Cardiac fibroblast (primary cell): ENCODE measurements around the gene CACNA1H.

ENCODE experiments used
- DNase-seq, 2 donors: peaks; one replicate each; pipeline versions ENCODE4 v3.0.0 to v3.0.0-alpha.2; 2010; ENCODE audit warnings: low read depth in 2 of 2
- H3K4me3 ChIP-seq, 2 donors: replicated peaks in 1 of 2; 1 replicate in 1 of 2; 2 replicates in 1 of 2; pipeline ENCODE4 v1.5.1; 2011; ENCODE audit warnings: low read depth in 2 of 2, low read length in 2 of 2, mild to moderate bottlenecking in 2 of 2, moderate library complexity in 1 of 2
- TF ChIP-seq, protein P1 (sequence below): IDR thresholded peaks from one replicate; pipeline ENCODE4 v1.5.1; 2011; ENCODE audit warnings: low read depth, mild to moderate bottlenecking, low read length, inconsistent platforms

CACNA1H gene

GRCh38 chr16:1137604-1138003 lies 15.3 kb upstream of the CACNA1H start:
- no peak for DNase-seq
- TF ChIP-seq, protein P1, sequence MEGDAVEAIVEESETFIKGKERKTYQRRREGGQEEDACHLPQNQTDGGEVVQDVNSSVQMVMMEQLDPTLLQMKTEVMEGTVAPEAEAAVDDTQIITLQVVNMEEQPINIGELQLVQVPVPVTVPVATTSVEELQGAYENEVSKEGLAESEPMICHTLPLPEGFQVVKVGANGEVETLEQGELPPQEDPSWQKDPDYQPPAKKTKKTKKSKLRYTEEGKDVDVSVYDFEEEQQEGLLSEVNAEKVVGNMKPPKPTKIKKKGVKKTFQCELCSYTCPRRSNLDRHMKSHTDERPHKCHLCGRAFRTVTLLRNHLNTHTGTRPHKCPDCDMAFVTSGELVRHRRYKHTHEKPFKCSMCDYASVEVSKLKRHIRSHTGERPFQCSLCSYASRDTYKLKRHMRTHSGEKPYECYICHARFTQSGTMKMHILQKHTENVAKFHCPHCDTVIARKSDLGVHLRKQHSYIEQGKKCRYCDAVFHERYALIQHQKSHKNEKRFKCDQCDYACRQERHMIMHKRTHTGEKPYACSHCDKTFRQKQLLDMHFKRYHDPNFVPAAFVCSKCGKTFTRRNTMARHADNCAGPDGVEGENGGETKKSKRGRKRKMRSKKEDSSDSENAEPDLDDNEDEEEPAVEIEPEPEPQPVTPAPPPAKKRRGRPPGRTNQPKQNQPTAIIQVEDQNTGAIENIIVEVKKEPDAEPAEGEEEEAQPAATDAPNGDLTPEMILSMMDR = no peak
- no peak overlapping the region for H3K4me3 ChIP-seq

DNA sequence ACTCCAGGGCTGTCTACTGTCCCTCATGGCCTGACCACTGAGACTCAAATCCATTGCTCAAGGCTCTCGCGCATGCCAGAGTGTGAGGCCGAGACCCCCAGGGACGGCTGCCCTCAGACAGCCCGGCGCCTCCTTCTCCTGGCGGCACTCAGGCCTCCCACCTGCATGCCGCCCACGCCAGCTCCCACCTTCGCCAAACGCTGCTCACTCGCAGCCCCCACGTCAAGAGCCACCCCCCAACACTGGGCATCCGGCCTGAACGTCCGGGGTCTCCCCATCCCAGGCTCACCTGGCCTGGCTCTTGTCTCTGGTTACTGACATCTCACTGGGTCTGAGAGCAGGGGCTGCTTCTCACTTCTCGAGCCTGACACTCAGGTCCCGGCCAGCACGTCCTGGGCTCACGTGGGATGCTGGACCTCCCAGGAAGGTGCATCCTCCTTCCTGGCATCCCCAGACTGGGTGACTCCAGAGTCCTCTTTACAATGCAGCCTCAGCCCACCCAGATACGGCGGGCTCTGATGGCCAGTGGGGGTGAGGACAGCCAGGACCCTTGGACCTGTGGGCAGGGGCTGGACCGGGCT lies 12.2 kb upstream of the CACNA1H start:
- H3K4me3 ChIP-seq = no peak overlapping the region
- DNase-seq = no peak
- TF ChIP-seq, protein P1 = no peak

DNA sequence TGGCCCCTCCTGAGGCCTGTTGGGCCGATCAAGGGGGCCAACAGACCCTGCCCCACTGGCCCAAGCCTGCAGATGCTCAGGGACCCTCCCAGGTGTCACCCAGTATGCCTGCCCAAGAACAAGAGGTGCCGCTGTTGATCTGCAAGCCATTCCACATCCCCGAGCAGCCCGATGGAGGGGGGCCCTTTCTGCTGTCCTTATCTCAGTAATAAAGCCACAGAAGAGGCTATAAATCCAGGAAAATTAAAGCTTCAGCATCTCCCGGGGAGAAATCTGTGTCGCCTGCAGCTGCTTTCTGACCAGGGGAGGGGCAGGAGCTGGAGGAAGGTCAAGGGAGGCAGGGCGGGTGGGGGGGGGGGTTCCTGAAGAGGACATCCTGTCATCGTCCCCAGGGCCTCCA lies 11.7 kb upstream of the CACNA1H start:
- TF ChIP-seq, protein P1 = no peak
- DNase-seq = no peak
- H3K4me3 ChIP-seq = no peak overlapping the region

DNA sequence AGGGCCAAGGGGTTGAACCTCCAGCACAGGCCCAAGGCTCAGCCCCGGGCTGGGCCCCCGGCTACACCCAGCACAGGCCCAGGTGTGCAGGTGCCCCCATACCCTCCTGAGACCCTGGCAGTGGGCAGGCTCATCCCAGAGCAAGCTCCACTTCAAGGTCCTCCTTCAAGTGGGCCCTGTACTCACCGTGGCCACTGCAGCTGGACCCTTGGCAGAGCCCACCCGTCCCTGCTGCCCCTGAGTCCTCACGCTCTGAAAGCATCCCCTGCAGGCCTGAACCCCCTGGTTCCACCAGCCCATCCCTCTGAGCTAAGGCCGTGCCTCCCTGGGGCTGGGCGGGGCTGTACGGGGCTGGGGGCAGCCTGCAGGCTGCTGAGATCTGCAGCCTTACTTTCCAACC lies 11.2 kb upstream of the CACNA1H start:
- TF ChIP-seq, protein P1 = no peak
- H3K4me3 ChIP-seq = no peak overlapping the region
- no peak for DNase-seq

DNA sequence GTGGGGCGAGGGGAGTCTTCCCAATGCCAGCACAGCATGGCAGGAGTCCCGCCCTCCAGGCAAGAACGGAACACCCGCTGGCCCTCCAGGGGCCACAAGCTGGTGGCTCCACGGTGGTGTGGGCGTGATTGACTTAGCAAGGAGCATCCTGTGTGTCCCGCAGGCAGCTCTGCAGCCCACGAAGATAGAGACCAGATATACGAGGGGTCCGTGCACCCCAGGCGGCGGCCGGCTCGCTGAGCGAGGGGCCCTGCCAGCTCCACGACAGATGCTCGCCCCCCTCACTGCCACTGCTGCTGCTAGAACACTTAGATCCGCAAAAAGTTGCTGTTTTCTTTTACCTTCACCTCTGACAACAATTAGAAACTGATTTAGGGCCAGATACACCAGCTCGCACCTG lies 10.0 kb upstream of the CACNA1H start:
- no peak for DNase-seq
- TF ChIP-seq, protein P1 = no peak
- no peak overlapping the region for H3K4me3 ChIP-seq

- H3K4me3 ChIP-seq = no peak overlapping the region
- no peak for DNase-seq
- TF ChIP-seq, protein P1 = no peak
Measured at GRCh38 chr16:1143761-1144450, 9.0 kb upstream of the CACNA1H start.
